K562 (cell line): Measurements from ENCODE around the gene NALCN. TPM values are rescaled to one million over a fixed set of nuclear protein-coding genes. Genes with fewer than 3 reads are reported as not detected.

ENCODE experiments used
- ATAC-seq: fragments of 200-7000 bp; cut with Tn5 transposase; 3 replicates; pipeline ENCODE4 v1.9.1; 2020; ENCODE audit warnings: moderate library complexity
- BruUV-seq: library from RNA; stranded (reverse); fragments of 400-500 nt; replicated peaks from 2 replicates; lab custom pipeline; 2021; lab: Mats Ljungman, UMichigan
- CTCF ChIA-PET: fragments of 300-600 bp; formaldehyde crosslinking; extraction: SDS; loops from one replicate; lab custom pipeline; 2021; ENCODE audit warnings: low intra/inter-chr PET ratio; lab: Yijun Ruan, JAX
- POLR2A ChIA-PET: fragments of 300-600, 350-650 bp; sonication (Branson Sonifier 250); formaldehyde crosslinking; extraction: SDS; loops from one replicate; lab custom pipeline; 2021; ENCODE audit warnings: antibody characterized with exemption, inconsistent platforms; lab: Yijun Ruan, JAX
- DNase-seq, 4 experiments: peaks; one replicate each; pipeline versions ENCODE4 v3.0.0 to v3.0.0-alpha.2; 2011 to 2018; ENCODE audit warnings: low spot score in 3 of 4, mixed read lengths in 3 of 4; ENCODE audit errors: extremely low read depth in 1 of 4
- FAIRE-seq: peaks from 2 replicates; lab custom pipeline; 2011; peaks lifted over from hg19 to GRCh38; lab: Jason Lieb, UNC
- H2AFZ ChIP-seq: 2 replicates; pipeline ENCODE4 v1.6.0; 2011; ENCODE audit warnings: low read depth, low read length, control low read depth, inconsistent platforms
- H3K27ac ChIP-seq: fragments of 200-600 bp; 3 replicates; pipeline ENCODE4 v1.8.0; 2011; ENCODE audit warnings: low read depth, mild to moderate bottlenecking, control low read depth, inconsistent platforms, low read length, moderate library complexity, mixed read lengths; ENCODE audit errors: extremely low read depth
- H3K27me3 ChIP-seq, 2 experiments: fragments of 300-600 bp in 1 of 2; 2 replicates in 1 of 2; 3 replicates in 1 of 2; pipeline versions ENCODE4 v1.6.0 to v1.8.0; 2011; ENCODE audit warnings: inconsistent platforms in 2 of 2, low read length in 2 of 2, mild to moderate bottlenecking in 1 of 2, mixed read lengths in 1 of 2, moderate library complexity in 1 of 2; ENCODE audit not compliant: control insufficient read depth in 2 of 2, insufficient read depth in 2 of 2
- H3K36me3 ChIP-seq: fragments of 300-600 bp; 3 replicates; pipeline ENCODE4 v1.8.0; 2011; ENCODE audit warnings: mild to moderate bottlenecking, low read length, inconsistent platforms; ENCODE audit not compliant: control insufficient read depth, insufficient read depth
- H3K4me1 ChIP-seq, 2 experiments: fragments of 200-600 bp in 1 of 2; replicated peaks in 1 of 2; 2 replicates in 1 of 2; 3 replicates in 1 of 2; pipeline versions ENCODE4 v1.5.1 to v1.8.0; 2011; ENCODE audit warnings: inconsistent platforms in 2 of 2, low read length in 2 of 2, mild to moderate bottlenecking in 1 of 2, mixed read lengths in 1 of 2, moderate library complexity in 1 of 2; ENCODE audit not compliant: control insufficient read depth in 2 of 2, insufficient read depth in 2 of 2
- H3K4me2 ChIP-seq: 2 replicates; pipeline ENCODE4 v1.6.1; 2011; ENCODE audit warnings: low read length, control low read depth, inconsistent platforms, mixed read lengths; ENCODE audit not compliant: insufficient read depth
- H3K4me3 ChIP-seq: fragments of 200-600 bp; sonication (generic), shearing (Covaris generic); 2 replicates; pipeline ENCODE4 v1.5.1; 2016; ENCODE audit warnings: control low read depth, inconsistent platforms
- H3K79me2 ChIP-seq: fragments of 200-600 bp; 3 replicates; pipeline ENCODE4 v1.8.0; 2011; ENCODE audit warnings: low read length, inconsistent platforms; ENCODE audit not compliant: control insufficient read depth, insufficient read depth
- H3K9ac ChIP-seq, 2 experiments: 2 replicates each; pipeline versions ENCODE4 v1.6.0 to v1.6.1; 2011; ENCODE audit warnings: low read depth in 2 of 2, low read length in 2 of 2, control low read depth in 1 of 2, inconsistent platforms in 1 of 2, mild to moderate bottlenecking in 1 of 2, mixed read lengths in 1 of 2; ENCODE audit not compliant: insufficient read depth in 1 of 2
- H3K9me1 ChIP-seq: one replicate; pipeline ENCODE4 v1.6.0; 2011; ENCODE audit warnings: inconsistent platforms, mild to moderate bottlenecking, low read length, moderate library complexity; ENCODE audit not compliant: control insufficient read depth, insufficient read depth
- H3K9me3 ChIP-seq: replicated peaks from 2 replicates; pipeline ENCODE4 v1.5.1; 2011; ENCODE audit warnings: low read depth, low read length, inconsistent platforms; ENCODE audit not compliant: control insufficient read depth, insufficient read depth
- H4K20me1 ChIP-seq: replicated peaks from 2 replicates; pipeline ENCODE4 v1.6.1; 2011; ENCODE audit warnings: low read length, inconsistent platforms, mixed read lengths; ENCODE audit not compliant: control insufficient read depth, insufficient read depth
- C11orf30 ChIP-seq: fragments of 450-650 bp; IDR thresholded peaks from 2 replicates; pipeline ENCODE4 v1.6.1; 2016; ENCODE audit warnings: low read depth, mild to moderate bottlenecking
- GABPB1 ChIP-seq: sonication (generic); formaldehyde crosslinking; IDR thresholded peaks from 2 replicates; pipeline ENCODE4 v1.8.0; 2022; ENCODE audit warnings: mild to moderate bottlenecking, missing genetic modification reagents
- KHSRP ChIP-seq: fragments of 450-650 bp; IDR thresholded peaks from 2 replicates; pipeline ENCODE4 v1.6.1; 2017
- LCOR ChIP-seq: sonication (generic); formaldehyde crosslinking; IDR thresholded peaks from 2 replicates; pipeline ENCODE4 v1.8.0; 2022; ENCODE audit warnings: mild to moderate bottlenecking, missing genetic modification reagents
- MECOM ChIP-seq: fragments of 250-450 bp; sonication (Bioruptor Pico); IDR thresholded peaks from 2 replicates; pipeline ENCODE4 v1.8.0; 2022; ENCODE audit warnings: inconsistent platforms
- SIRT6 ChIP-seq: IDR thresholded peaks from one replicate; pipeline ENCODE4 v1.6.1; 2012; ENCODE audit warnings: low read depth, mild to moderate bottlenecking, control low read depth, inconsistent platforms, low read length, moderate library complexity
- ZFP36 ChIP-seq: fragments of 150-350 bp; IDR thresholded peaks from 2 replicates; pipeline ENCODE4 v1.6.1; 2018; ENCODE audit warnings: low read length, low read depth; ENCODE audit not compliant: partially characterized antibody
- WGBS: fragments of 100-300 bp; shearing (Covaris generic); methylation state at CpG from one replicate; pipeline ENCODE4 v1.1.6; 2016; ENCODE audit warnings: low coverage, mixed read lengths; ENCODE audit not compliant: insufficient coverage; ENCODE audit errors: missing lambda C conversion rate; 5-methylcytosine and 5-hydroxymethylcytosine counted together
- in situ Hi-C: fragments of 300-500 bp; cut with MboI; formaldehyde crosslinking; loops from 4 replicates; pipeline ENCODE4 v1.15.0; 2018; ENCODE audit warnings: inconsistent platforms, mixed read lengths
- intact Hi-C: fragments of 100-400 bp; cut with micrococcal nuclease; formaldehyde crosslinking; loops from 2 replicates; pipeline ENCODE4 v1.14.2; 2022
- polyA plus RNA-seq, 8 experiments: library from polyadenylated mRNA; depleted of rRNA in 4 of 8; stranded (reverse) in 5 of 8; unstranded in 3 of 8; fragments of >200 nt; fragmentation: Nextera tagmentation in 2 of 8; fragmentation: Illumina TruSeq in 1 of 8; extraction: Ambion mirVana in 2 of 8; extraction: Trizol in 1 of 8; gene quantifications; 2 replicates each; pipeline versions ENCODE4 v1.2.1 to v1.2.3, GENCODE V29; 2011 to 2014; ENCODE audit warnings: inconsistent platforms in 1 of 8, missing spikeins in 1 of 8
- total RNA-seq, 7 experiments: library from RNA; depleted of rRNA in 6 of 7; stranded (reverse); fragments of >200 nt in 6 of 7; fragmentation: Illumina TruSeq in 2 of 7; extraction: Trizol in 2 of 7; gene quantifications; 2 replicates each; pipeline versions ENCODE4 v1.2.1 to v1.2.3, GENCODE V29; 2011 to 2021; ENCODE audit warnings: low replicate concordance in 1 of 7
- TF ChIP-seq, protein P1 (sequence below): fragments of 250-450 bp; sonication (Bioruptor Pico); IDR thresholded peaks from 2 replicates; pipeline ENCODE4 v1.8.0; 2022; ENCODE audit warnings: inconsistent platforms
- TF ChIP-seq, protein P2 (sequence below), 3 experiments: IDR thresholded peaks in 2 of 3; conservative IDR thresholded peaks in 1 of 3; 2 replicates each; pipeline ENCODE4 v1.5.1; 2011 to 2012; ENCODE audit warnings: low read length in 3 of 3, mild to moderate bottlenecking in 3 of 3, control low read depth in 2 of 3, improper control_type of control experiment in 1 of 3, inconsistent platforms in 1 of 3, low read depth in 1 of 3, mixed read lengths in 1 of 3, moderate library complexity in 1 of 3; ENCODE audit not compliant: insufficient read depth in 2 of 3

Gene NALCN
- total and polyA plus RNA-seq, 9 of the 15 experiments (the other 6 are each of a cell fraction or from before 2014, with no cell fraction given) = not detected

DNA sequence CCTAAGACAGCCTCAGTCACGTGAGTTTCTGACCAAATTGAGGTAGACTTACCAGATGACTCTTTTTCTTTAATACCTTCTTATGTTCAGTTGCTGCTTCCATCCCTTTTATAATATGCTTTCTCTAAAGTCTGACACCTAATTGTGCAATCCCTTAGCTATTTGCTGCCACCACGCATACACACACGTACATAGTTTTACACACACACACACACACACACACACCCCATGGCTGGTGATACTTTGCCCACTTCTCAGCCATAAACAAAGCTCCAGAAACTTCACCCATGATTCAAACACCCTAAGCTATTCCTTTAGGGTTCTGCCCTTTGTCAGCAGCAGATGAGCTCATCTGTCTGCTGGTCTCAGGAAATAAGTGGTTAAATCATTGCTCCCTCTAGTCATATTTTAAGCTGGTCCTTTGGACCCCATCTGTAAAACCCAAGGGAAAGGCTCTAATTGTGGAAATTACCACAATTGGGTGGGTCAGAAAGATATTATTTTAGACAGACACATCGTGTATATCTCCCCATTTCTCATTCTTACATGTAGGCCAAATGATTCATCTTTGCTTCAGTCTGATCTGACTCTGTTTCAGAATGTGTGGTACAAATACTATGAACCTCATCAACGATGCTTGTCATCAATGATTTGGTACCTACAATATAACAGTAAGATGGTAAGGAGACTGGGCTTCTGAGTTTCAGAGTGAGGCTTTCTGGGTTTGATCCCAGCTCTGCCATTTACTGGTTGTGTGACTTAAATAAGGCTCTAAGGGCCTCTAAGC, 69.2 kb downstream of the NALCN start:
- Histone ChIP-seq H4K20me1 (no peaks in the 10 kb centered on the region), H3K9ac (no peak overlapping the region), H2AFZ (no peak overlapping the region), H3K27me3 (no peaks in the 10 kb centered on the region), H3K27ac (no peak overlapping the region), H3K36me3 (no peaks in the 10 kb centered on the region), H3K9me3 (no peaks in the 10 kb centered on the region), H3K4me1 (no peaks in the 10 kb centered on the region), H3K4me2 (no peak overlapping the region), H3K4me3 (no peak overlapping the region), H3K9me1 (no peaks in the 10 kb centered on the region), H3K79me2 (no peaks in the 10 kb centered on the region)
- BruUV-seq = no TSS peak
- WGBS = 7% methylated on average over 5 of the region's 5 CpGs
- ChIA-PET POLR2A (no interaction called here), CTCF (no interaction called here)
- FAIRE-seq = no peak
- DNase-seq = no peak
- in situ Hi-C loops (no loop called here), intact Hi-C loops (no loop called here)
- TF ChIP-seq SIRT6 (no peak), GABPB1 (no peak), MECOM (CRISPR knock-in tag) (no peak), LCOR (CRISPR knock-in tag) (no peak), ZFP36 (no peak), KHSRP (no peak), C11orf30 (no peak)
- TF ChIP-seq, protein P1, sequence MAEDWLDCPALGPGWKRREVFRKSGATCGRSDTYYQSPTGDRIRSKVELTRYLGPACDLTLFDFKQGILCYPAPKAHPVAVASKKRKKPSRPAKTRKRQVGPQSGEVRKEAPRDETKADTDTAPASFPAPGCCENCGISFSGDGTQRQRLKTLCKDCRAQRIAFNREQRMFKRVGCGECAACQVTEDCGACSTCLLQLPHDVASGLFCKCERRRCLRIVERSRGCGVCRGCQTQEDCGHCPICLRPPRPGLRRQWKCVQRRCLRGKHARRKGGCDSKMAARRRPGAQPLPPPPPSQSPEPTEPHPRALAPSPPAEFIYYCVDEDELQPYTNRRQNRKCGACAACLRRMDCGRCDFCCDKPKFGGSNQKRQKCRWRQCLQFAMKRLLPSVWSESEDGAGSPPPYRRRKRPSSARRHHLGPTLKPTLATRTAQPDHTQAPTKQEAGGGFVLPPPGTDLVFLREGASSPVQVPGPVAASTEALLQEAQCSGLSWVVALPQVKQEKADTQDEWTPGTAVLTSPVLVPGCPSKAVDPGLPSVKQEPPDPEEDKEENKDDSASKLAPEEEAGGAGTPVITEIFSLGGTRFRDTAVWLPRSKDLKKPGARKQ = no peak
- TF ChIP-seq, protein P2, sequence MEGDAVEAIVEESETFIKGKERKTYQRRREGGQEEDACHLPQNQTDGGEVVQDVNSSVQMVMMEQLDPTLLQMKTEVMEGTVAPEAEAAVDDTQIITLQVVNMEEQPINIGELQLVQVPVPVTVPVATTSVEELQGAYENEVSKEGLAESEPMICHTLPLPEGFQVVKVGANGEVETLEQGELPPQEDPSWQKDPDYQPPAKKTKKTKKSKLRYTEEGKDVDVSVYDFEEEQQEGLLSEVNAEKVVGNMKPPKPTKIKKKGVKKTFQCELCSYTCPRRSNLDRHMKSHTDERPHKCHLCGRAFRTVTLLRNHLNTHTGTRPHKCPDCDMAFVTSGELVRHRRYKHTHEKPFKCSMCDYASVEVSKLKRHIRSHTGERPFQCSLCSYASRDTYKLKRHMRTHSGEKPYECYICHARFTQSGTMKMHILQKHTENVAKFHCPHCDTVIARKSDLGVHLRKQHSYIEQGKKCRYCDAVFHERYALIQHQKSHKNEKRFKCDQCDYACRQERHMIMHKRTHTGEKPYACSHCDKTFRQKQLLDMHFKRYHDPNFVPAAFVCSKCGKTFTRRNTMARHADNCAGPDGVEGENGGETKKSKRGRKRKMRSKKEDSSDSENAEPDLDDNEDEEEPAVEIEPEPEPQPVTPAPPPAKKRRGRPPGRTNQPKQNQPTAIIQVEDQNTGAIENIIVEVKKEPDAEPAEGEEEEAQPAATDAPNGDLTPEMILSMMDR (IDR thresholded peaks at IDR 0.05 in 2 of 3, conservative IDR thresholded peaks at IDR 0.05 in 1 of 3; ENCODE audit: insufficient read depth in 2 of 3, low read depth in 1 of 3, low read length in 3 of 3) = no peak
- no peak for ATAC-seq
